GM10847 (cell line): Measurements from ENCODE around the gene NPC2.

Experiments
- POLR2A ChIP-seq: IDR thresholded peaks from 2 replicates; pipeline ENCODE4 v1.6.1; 2011; ENCODE audit not compliant: insufficient read length; ENCODE audit errors: extremely low read depth

NPC2 gene

DNA sequence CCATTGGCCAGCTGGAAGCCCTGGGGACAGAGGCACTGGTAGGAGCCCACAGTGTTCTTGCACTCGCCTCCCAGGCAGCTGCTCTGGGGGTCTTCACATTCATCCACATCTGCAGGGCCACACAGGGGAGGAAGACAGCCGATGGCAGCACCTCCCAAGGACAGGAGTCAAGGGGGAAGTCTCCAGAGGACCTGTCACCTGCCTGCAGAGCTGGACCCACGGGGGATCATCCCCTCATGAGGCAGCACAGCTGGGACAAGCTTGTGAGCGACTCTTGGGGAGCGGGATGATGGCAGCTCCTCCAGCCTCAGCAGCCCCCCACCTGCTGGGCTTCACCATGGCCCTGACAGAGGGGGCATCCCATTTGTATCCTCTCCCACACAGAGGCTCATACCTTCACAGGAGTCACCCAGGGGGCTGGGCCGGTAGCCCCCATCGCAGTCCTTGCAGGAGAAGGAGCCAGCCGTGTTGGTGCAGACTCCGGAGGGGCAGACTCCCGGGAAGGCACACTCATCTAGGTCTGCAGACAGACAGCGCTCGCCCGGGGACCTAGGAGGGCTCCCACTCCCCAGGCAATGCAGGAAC is 15.8 kb upstream of the NPC2 start:
- no peak for TF ChIP-seq POLR2A

DNA sequence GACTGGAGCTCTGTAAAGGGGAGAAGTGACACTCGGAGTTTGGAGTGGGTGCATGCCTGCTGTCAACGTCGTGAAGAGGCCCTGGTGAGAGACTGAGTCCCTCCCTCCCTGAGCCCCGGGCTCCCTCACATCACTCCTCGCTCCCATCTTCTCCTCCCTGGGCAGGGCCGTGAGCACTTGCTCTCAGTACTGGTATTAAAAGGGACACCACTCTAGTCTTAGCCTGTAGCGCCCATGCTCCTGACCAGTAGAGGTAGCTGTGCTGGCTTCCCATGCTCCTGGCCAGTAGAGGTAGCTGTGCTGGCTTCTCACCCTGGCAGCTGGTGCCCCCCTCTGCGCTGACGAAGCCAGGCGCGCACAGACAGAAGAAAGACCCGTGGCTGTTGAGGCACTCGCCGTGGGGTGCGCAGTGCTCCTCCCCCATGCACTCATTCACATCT is 15.2 kb upstream of the NPC2 start:
- TF ChIP-seq POLR2A, result no peak

DNA sequence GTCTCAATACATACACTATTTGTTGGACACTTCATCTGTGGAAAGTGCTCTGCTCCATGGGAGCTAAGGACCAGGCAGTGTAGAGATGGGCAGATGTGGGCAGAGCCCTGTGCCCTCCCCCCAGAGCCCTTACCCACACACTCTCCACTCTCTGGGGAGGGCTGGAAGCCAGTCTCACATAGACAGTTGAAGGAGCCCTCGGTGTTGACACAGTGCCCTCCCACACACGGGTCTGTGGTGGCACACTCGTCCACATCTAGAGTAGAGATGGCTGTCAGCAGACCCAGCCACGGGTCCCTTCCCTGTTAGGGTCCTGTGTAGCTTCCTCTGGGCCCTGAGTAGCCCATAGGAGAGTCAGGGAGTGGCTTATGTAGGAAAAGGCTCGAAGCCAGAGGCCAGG is 14.7 kb upstream of the NPC2 start:
- TF ChIP-seq POLR2A, result no peak

DNA sequence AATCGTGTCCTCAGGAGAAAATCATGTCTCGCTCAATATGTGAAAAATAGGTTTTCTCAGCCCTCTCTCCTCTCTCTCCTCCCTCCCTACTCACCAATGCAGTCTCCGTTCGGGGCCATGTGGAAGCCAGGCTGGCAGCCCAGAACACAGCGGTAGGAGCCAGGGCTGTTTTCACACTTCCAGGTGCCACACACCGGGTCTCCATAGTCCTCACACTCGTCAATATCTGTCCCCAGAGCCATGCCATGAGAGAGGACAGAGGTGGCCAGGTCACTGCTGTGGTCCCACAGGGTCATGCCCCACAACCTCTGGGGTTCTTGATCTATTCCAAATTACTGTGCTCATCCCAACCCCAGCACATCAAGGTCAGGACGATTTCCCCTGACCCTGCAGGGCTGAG is 14.0 kb upstream of the NPC2 start:
- TF ChIP-seq POLR2A, result no peak

DNA sequence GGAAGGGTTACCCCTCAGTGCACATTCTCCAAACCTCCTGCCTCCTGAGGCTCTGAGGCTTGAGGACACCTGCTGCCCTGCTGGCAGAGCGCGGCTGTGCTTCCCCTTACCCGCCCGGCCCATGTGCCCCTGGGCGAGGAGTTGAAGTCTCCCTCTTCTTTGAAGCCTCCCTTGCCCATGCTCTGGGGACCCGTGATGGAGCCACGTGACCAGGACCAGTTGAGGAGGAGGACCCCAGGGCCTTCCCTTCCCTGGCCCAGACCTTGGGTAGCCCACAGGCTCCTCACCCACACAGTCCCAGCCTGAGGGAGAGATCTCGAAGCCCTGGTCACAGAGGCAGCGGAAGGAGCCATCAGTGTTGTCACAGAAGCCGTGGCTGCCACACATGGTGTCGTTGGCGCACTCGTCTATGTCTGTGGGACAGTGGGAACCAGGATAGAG is 13.3 kb upstream of the NPC2 start:
- no peak for TF ChIP-seq POLR2A

DNA sequence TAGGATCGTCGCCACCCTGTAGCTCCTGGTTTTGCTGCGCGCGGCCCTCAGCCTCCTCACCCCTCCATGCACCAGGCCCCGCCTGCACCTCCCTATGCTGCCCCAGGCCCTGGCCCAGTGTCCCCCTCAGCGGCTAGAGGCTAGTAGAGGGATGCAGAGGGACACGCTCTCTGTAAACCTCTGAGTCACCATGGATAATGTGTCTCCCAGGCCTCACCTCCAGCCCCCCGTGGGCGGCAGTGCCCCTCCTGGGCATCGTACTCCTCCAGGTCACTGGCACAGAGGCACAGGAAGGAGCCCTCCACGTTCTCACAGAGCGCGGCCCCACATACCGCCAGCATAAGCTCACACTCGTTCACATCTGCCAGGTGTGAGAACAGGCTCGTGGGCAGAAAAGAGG is 12.7 kb upstream of the NPC2 start:
- TF ChIP-seq POLR2A, result no peak

DNA sequence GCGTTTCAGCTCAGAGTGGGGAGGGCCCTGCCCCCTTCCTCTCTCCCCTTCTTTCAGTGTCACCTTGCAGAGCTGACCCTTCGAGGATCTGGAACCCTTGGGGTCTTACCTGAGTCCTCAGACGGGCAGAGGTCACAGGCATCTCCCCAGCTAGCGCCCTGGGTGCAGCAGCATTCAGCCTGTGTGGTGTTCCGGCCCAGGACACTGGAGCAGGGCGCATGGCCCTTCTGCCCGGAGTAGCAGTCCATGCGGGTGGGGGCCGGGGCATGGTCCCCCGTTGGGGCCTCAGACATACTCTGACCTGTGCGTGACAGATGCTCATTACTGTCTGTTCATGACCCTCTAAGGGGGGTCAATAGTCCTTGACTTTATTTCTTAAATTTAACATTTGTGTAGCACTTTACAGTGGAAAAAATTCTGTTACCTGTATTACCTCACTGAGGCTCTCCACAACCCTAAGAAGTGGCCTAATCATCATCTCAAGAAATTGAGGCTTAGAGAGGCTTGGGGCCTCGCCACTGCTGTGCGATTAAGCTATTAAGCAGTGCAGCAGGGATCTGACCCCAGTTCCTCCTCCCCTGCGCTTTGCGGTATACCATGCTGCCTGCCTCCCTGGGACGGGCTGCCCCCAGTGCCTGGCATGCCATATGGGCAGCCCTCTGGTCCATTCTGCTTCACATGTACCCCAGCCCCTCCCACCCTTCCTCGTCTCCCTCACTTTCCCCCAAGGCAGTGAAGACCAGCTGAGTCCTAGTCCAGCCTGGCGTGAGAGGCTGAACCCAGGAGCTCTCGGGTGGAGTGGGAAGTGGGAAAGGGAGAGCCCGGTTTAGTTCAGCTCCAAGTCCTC is 12.0 kb upstream of the NPC2 start:
- TF ChIP-seq POLR2A, result no peak

DNA sequence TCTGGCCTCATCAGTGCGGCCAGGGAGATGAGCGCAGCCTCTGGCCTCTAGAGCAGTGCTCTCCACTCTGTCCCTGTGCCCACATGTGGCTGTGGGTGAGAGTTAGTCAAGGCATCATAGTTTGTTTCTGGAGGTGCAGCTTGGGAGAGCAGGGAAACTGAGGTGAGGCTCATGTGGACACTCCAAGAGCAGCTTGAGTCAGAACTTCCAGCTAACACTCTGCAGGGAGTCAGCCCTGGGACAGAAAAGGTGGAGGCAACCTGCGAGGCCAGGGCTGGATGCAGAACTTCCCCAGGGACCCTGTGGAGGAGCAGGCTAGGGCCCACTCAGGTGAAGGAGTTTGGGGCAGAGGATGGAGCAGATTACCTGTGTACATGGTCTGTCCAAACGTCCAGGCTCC is 11.3 kb upstream of the NPC2 start:
- TF ChIP-seq POLR2A, result no peak

DNA sequence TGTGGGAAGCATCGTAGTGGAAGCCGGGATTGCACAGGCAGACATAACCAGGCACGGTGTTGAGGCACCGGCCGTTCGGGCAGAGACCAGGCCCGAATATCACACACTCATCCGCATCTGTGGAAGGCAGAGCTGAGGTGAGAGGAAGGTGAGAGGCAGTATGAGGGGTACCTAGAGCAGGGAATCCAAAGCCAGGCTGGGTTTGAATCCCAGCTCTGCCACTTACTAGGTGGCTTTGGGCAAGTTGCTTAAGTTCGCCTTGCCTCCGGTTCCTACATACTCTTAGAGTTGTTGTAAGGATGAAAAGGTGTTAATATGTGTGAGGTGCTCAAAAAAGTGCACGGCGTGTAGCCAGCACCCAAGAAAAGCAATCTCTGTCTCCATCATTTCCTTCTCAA is 10.8 kb upstream of the NPC2 start:
- TF ChIP-seq POLR2A, result no peak

DNA sequence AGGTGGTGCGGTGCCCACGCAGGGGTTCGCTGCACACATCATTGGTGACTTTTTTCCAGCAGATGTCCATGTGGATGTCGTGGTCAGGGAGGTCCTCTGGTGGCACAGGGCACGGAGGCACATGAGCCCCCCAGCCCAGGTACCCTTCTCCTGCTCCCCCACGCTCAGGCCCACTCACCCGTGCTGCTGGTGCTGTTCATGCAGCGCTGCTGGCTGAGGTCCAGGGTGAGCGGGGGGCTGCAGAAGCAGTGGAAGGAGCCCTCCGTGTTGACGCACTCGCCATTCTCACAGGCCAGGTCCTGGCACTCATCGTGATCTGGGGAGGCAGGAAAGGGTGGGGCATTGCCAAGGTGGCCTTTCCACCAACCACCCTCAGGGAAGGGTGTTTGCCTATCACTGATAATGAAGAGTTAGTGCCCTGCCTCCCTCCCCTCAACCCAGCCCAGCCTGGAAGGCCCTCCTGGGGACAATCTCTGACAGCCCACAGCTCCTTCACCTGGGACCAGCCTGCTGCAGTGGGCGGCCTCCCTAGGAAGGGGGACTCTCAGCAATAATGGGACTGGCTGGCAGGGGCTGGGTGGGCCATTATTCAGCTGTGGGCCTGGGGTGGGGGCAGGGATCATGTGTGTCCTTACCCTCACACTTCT is 10.3 kb upstream of the NPC2 start:
- TF ChIP-seq POLR2A, result no peak

DNA sequence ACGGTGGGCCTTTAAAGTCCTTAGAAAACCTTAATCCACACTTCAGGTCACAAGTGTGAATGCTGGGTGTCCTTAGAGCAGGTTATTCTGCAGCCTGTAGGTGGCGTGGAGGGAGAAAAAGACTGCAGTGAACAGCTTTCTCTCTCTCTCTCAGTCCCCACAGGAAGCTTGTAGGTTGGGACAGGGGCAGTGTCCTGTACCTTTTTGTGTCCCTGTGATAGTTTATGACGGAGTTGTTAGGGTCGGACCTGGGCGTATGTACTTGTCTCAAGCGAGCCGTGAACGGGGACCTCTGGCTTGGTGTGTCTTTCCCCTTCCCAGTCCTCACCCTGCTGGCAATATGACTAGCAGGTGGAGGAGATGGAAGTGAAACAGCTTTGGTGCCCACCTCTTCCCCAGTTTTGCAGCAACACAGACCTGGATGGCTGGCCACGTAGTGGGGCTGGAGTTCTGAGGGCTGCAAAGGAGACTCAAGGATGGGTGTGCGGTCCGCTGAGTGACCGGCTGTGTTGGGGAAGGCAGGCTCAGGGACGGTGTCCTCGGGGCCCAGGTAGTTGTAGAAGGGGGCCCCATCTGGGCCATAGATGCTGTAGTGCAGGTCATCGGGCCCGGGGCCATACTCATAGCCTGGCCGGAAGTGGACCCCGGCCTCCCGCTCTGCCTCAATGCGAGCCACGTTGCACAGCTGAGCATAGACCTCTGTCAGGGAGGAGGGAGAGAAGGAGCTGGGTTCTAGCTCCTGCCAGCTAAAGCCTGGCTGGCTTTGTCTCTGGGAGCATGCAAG is 9.3 kb upstream of the NPC2 start:
- TF ChIP-seq POLR2A, result no peak

DNA sequence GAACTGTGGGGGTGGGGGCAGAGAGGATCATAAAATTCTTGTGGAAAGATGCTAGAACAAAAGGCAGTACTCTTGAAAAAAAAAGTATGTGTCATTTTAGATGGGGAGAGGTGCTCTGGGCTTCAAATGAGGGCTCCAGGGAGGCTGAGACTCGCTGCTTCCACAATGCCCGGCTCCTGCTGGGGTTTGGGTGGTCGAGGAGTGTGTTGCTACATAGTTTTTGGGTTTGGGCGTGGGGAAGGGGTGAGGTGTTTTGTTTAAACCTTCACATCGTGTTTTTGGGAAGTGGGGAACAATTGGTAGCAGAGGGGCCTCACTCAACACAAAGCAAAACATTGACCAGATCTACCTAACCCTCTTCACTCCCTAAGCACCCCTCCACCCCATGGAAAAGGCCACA is 8.6 kb upstream of the NPC2 start:
- no peak for TF ChIP-seq POLR2A

DNA sequence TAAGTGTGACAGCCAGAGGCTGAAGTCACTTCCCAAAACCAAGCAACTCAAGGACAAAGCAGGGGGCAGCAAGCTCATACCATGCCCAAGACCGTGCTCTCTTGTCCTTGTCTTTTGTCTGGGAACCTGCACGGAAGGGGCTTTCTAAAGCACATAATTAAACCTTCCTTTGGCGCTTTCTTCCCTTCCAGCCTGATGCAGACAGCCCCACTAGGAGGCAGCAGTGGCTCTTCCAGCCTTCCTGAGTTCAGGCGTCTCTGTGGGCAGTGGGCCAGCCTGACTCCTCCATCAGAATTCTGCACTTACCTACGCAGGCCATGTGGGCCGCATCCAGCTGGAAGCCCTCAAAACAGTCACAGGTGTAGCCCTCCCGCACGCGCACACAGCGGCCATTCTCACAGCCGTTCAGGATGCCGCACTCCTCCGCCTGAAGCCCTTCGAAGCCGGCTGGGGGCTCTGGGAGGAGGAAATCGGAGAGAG is 8.1 kb upstream of the NPC2 start:
- no peak for TF ChIP-seq POLR2A

DNA sequence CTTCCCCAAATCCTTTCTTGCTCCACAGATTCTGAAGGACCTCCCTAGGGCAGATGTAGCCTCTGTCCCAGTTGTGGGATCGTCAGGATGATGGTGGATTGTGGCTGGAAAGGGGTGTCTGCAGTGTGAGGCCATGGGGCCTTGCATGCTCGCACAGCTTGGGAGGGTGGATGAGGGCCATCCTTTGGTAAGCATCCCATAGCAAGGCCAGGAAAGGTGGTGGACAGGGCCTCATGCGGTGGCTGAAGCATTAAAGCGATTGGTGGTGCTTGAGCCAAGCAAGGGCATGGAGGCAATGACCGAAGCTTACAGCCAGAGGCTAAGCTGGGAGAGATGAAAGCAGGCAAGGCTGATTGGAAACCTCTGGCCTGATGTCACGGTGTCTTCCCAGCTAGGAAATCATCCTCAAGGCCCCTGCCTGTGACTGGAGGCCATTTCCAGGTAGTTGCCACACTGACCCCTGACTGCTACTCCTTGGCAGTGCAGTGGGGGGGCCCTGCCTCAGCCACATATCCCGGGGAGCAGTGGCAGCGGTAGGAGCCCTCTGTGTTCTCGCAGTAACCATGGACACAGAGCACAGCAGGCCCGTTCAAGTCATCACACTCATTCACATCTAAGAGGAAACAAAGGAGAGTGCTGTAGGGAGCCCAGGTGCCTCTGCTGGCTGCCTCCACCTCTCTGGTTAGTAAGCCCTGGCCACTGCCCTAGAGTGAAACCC is 7.5 kb upstream of the NPC2 start:
- no peak for TF ChIP-seq POLR2A

DNA sequence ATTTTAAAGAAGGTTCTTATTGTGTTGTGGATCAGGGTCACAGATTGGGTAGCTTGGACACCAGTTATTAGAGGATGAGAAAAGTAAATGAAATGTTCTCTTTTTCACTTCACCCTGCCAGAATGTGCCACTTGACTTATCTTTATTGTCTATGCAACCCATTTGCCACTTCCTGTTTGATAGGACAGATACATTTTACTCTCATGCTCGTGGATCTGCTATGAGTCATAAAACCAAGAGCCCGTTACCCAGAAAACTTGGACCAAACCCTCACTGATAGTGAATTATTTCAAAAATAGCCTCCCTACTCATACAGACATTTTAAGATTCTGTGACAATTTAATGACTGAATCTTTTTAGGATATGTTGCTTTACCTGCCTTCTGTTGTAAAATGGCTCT is 2.3 kb upstream of the NPC2 start:
- TF ChIP-seq POLR2A, result no peak
